H1 (cell line): ENCODE results near the gene TSHZ2. TPM values are rescaled to one million over a fixed set of nuclear protein-coding genes. Genes with fewer than 3 reads are reported as not detected.

Source experiments
- BCL11A ChIP-seq, 2 experiments: IDR thresholded peaks; one replicate each; pipeline ENCODE4 v1.6.1; 2011; ENCODE audit warnings: low read depth in 2 of 2, low read length in 2 of 2, mild to moderate bottlenecking in 2 of 2
- RNF2 ChIP-seq: fragments of 200-900, 300-1000 bp; sonication (generic); IDR thresholded peaks from 2 replicates; pipeline ENCODE4 v1.7.1; 2016; ENCODE audit warnings: borderline replicate concordance, low read depth, mild to moderate bottlenecking, antibody characterized with exemption, low read length; ENCODE audit not compliant: poor library complexity, severe bottlenecking; ENCODE audit errors: missing control alignments
- SP2 ChIP-seq: IDR thresholded peaks from 2 replicates; pipeline ENCODE4 v1.6.1; 2012; ENCODE audit warnings: mild to moderate bottlenecking, low read length, inconsistent platforms
- polyA plus RNA-seq, 7 experiments: library from polyadenylated mRNA; depleted of rRNA in 3 of 7; stranded (reverse) in 5 of 7; unstranded in 2 of 7; fragments of >200 nt in 5 of 7; fragments of 200-250 nt in 2 of 7; gene quantifications; 1 replicate in 5 of 7; 2 replicates in 1 of 7; 4 replicates in 1 of 7; pipeline versions ENCODE4 v1.2.1 to v1.2.3, GENCODE V29; 2011 to 2013; ENCODE audit warnings: missing spikeins in 2 of 7, mixed read lengths in 2 of 7
- total RNA-seq: library from RNA; stranded (reverse); fragmentation: NEBNext Ultra II Directional; extraction: Animal tissue kit (Norgen Biotek cat#: 25700); gene quantifications from 2 replicates; pipeline ENCODE4 v1.2.1, GENCODE V29; 2021

Gene TSHZ2
- total and polyA plus RNA-seq, 2 of the 8 experiments (the other 6 are each of a cell fraction or from before 2014, with no cell fraction given), result 0.14 to 0.30 TPM

GRCh38 chr20:52999040-52999439 lies 26.9 kb downstream of the TSHZ2 start (continued):
- TF ChIP-seq BCL11A (IDR thresholded peaks at IDR 0.05; ENCODE audit: low read depth in 2 of 2, low read length in 2 of 2) (no peak), SP2 (no peak), RNF2 (no peak)
- TF ChIP-seq, all 59 proteins: peak for 0
